Right lobe of liver (tissue), 4 donors: ENCODE data around the gene USO1.

Experiments
- POLR2A ChIP-seq: fragments of 450-650 bp; IDR thresholded peaks from one replicate; pipeline ENCODE4 v1.6.1; 2017; ENCODE audit warnings: antibody characterized with exemption, mild to moderate bottlenecking
- TF ChIP-seq, protein P1 (sequence below), 4 donors: fragments of 200-600 bp in 3 of 4; fragments of 450-650 bp in 1 of 4; IDR thresholded peaks; one replicate each; pipeline versions ENCODE4 v1.5.1 to v1.8.0; 2016 to 2022; ENCODE audit warnings: antibody characterized with exemption in 4 of 4, mild to moderate bottlenecking in 2 of 4
- donor health status: DM: no; HTN: no; CAD: no.
- donor health status: DM: no; HTN: no; CAD: no.
- donor health status: DM: no; HTN: yes; CAD: no.

DNA sequence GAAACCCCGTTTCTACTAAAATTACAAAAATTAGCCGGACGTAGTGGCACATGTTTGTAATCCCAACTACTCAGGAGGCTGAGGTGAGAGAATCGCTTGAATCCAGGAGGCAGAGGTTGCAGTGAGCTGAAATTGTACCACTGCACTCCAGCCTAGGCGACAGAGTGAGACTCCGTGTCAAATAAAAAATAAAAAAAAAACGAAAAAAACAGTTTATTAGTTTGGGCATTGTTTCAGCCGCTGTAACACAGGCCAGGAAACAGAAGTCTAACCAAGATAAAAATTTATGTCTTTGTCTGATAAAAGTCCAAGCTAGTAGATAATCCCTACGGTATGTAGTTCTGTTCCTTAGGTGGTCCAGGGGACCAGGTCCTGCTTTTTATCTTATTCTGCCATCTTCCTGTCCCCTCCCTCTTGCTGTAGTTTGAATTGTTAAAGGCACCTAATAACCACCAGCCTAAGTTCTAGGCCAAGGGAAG lies 21.4 kb downstream of the USO1 start:
- TF ChIP-seq, protein P1, sequence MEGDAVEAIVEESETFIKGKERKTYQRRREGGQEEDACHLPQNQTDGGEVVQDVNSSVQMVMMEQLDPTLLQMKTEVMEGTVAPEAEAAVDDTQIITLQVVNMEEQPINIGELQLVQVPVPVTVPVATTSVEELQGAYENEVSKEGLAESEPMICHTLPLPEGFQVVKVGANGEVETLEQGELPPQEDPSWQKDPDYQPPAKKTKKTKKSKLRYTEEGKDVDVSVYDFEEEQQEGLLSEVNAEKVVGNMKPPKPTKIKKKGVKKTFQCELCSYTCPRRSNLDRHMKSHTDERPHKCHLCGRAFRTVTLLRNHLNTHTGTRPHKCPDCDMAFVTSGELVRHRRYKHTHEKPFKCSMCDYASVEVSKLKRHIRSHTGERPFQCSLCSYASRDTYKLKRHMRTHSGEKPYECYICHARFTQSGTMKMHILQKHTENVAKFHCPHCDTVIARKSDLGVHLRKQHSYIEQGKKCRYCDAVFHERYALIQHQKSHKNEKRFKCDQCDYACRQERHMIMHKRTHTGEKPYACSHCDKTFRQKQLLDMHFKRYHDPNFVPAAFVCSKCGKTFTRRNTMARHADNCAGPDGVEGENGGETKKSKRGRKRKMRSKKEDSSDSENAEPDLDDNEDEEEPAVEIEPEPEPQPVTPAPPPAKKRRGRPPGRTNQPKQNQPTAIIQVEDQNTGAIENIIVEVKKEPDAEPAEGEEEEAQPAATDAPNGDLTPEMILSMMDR (IDR thresholded peaks at IDR 0.05) = no peak
- no peak for TF ChIP-seq POLR2A
